ENCODE data around the gene HDAC9.

GRCh38 chr7:18948521-18948920 lies 453.0 kb downstream of the HDAC9 start:
- TF ChIP-seq CTCF (IDR thresholded peaks at IDR 0.05 in 4 of 5, conservative IDR thresholded peaks at IDR 0.05 in 1 of 5) (no peak), POLR2A (IDR thresholded peaks at IDR 0.05) (no peak)
